HepG2 (cell line): ENCODE data around the gene CDT1. TPM values are rescaled to one million over a fixed set of nuclear protein-coding genes. Genes with fewer than 3 reads are reported as not detected.
A peak's percentile ranks its signal among the peaks of the same experiment; 100 is the strongest.

Source experiments
- ARNTL ChIP-seq: sonication (generic); formaldehyde crosslinking; IDR thresholded peaks from 2 replicates; pipeline ENCODE4 v1.4.0; 2020; ENCODE audit warnings: mild to moderate bottlenecking, missing genetic modification reagents
- ATF4 ChIP-seq, 2 experiments: fragments of 450-650 bp in 1 of 2; sonication (generic) in 1 of 2; formaldehyde crosslinking; IDR thresholded peaks; 2 replicates each; pipeline versions ENCODE4 v1.5.0 to v1.8.0; 2020 to 2022; ENCODE audit warnings: mild to moderate bottlenecking in 1 of 2, missing genetic modification reagents in 1 of 2
- GATAD1 ChIP-seq: IDR thresholded peaks from 2 replicates; pipeline ENCODE4 v1.6.1; 2016; ENCODE audit warnings: missing genetic modification reagents, missing compliant biosample characterization
- HDAC2 ChIP-seq: sonication (generic); formaldehyde crosslinking; IDR thresholded peaks from 2 replicates; pipeline ENCODE4 v1.4.0; 2020; ENCODE audit warnings: missing genetic modification reagents
- KDM1A ChIP-seq: IDR thresholded peaks from 2 replicates; pipeline ENCODE4 v1.6.1; 2016; ENCODE audit warnings: missing compliant biosample characterization
- MAFF ChIP-seq: IDR thresholded peaks from 2 replicates; pipeline ENCODE4 v1.6.1; 2011; ENCODE audit warnings: low read depth, low read length, improper control_type of control experiment
- MTA3 ChIP-seq: sonication (generic); formaldehyde crosslinking; IDR thresholded peaks from 2 replicates; pipeline ENCODE4 v1.4.0; 2020; ENCODE audit warnings: missing genetic modification reagents
- MYC ChIP-seq: sonication (generic); formaldehyde crosslinking; IDR thresholded peaks from 2 replicates; pipeline ENCODE4 v1.9.0; 2021; ENCODE audit warnings: missing genetic modification reagents, borderline replicate concordance
- NCOA1 ChIP-seq: sonication (generic); formaldehyde crosslinking; IDR thresholded peaks from 2 replicates; pipeline ENCODE4 v1.9.0; 2021; ENCODE audit warnings: missing genetic modification reagents
- PBX2 ChIP-seq: IDR thresholded peaks from 2 replicates; pipeline ENCODE4 v1.6.1; 2016; ENCODE audit warnings: control low read depth
- PCBP2 ChIP-seq: fragments of 200-400 bp; formaldehyde crosslinking; optimal IDR thresholded peaks from 2 replicates; pipeline ENCODE3; 2018; ENCODE audit warnings: low read length, low read depth; ENCODE audit not compliant: poor library complexity, severe bottlenecking
- PLSCR1 ChIP-seq: sonication (generic); formaldehyde crosslinking; IDR thresholded peaks from 2 replicates; pipeline ENCODE4 v1.5.0; 2020; ENCODE audit warnings: missing genetic modification reagents, mild to moderate bottlenecking, borderline replicate concordance
- POLR2A ChIP-seq, 2 experiments: IDR thresholded peaks; 2 replicates each; pipeline ENCODE4 v1.6.1; 2011; ENCODE audit warnings: low read depth in 2 of 2, low read length in 2 of 2, mild to moderate bottlenecking in 1 of 2, moderate library complexity in 1 of 2; ENCODE audit not compliant: insufficient read depth in 1 of 2
- RAD21 ChIP-seq: fragments of 450-650 bp; formaldehyde crosslinking; IDR thresholded peaks from 2 replicates; pipeline ENCODE4 v1.5.0; 2020; ENCODE audit warnings: mild to moderate bottlenecking
- SMAD9 ChIP-seq: sonication (generic); formaldehyde crosslinking; IDR thresholded peaks from 2 replicates; pipeline ENCODE4 v1.5.1; 2020; ENCODE audit warnings: mild to moderate bottlenecking, missing genetic modification reagents
- ZNF143 ChIP-seq: sonication (generic); formaldehyde crosslinking; IDR thresholded peaks from 2 replicates; pipeline ENCODE4 v1.4.0; 2020; ENCODE audit warnings: missing genetic modification reagents
- ZNF550 ChIP-seq: sonication (generic); formaldehyde crosslinking; IDR thresholded peaks from 2 replicates; pipeline ENCODE4 v1.4.0; 2020; ENCODE audit warnings: mild to moderate bottlenecking, missing genetic modification reagents, borderline replicate concordance
- ZNF597 ChIP-seq: sonication (generic); formaldehyde crosslinking; IDR thresholded peaks from 2 replicates; pipeline ENCODE4 v1.5.0; 2020; ENCODE audit warnings: missing genetic modification reagents
- ZNF704 ChIP-seq: sonication (generic); formaldehyde crosslinking; IDR thresholded peaks from 2 replicates; pipeline ENCODE4 v1.8.1; 2023; ENCODE audit warnings: mild to moderate bottlenecking, inconsistent platforms, moderate library complexity, missing genetic modification reagents, borderline replicate concordance
- polyA plus RNA-seq, 8 experiments: library from polyadenylated mRNA; depleted of rRNA in 3 of 8; stranded (reverse) in 7 of 8; unstranded in 1 of 8; fragments of >200 nt; fragmentation: Illumina TruSeq in 4 of 8; extraction: Trizol in 4 of 8; gene quantifications; 2 replicates each; pipeline versions ENCODE4 v1.2.1 to v1.2.3, GENCODE V29; 2011 to 2016; ENCODE audit warnings: low read depth in 4 of 8, missing spikeins in 1 of 8, mixed read lengths in 1 of 8; ENCODE audit not compliant: insufficient read depth in 1 of 8
- total RNA-seq, 5 experiments: library from RNA; depleted of rRNA; stranded (reverse); fragments of >200 nt; fragmentation: Illumina TruSeq; extraction: Trizol; gene quantifications; 2 replicates each; pipeline ENCODE4 v1.2.3, GENCODE V29; 2016; ENCODE audit warnings: low read depth in 1 of 5
- TF ChIP-seq, protein P1 (sequence below): sonication (generic); formaldehyde crosslinking; IDR thresholded peaks from 2 replicates; pipeline ENCODE4 v1.5.0; 2020; ENCODE audit warnings: mild to moderate bottlenecking, missing genetic modification reagents, borderline replicate concordance

The CDT1 gene
- total and polyA plus RNA-seq, 2 of the 13 experiments (the other 11 are each of a cell fraction or from before 2014, with no cell fraction given): 23.1 to 23.8 TPM

GRCh38 chr16:88781140-88782077, 22.2 kb upstream of the CDT1 start (continued):
- no peak for TF ChIP-seq PBX2
- TF ChIP-seq ZNF143: no peak
- no peak for TF ChIP-seq RAD21 (CRISPR knock-in tag)
- no peak for TF ChIP-seq PLSCR1 (CRISPR knock-in tag)
- TF ChIP-seq NCOA1 (CRISPR knock-in tag): no peak
- no peak for TF ChIP-seq ZNF597 (CRISPR knock-in tag)
- TF ChIP-seq ZNF704: no peak
- TF ChIP-seq MTA3: no peak
- TF ChIP-seq MAFF: 0 out of 2 replicates have a peak, but pooled peaks have one; percentile 1
- no peak for TF ChIP-seq ATF4 (CRISPR knock-in tag; IDR thresholded peaks at IDR 0.05)
- TF ChIP-seq ARNTL (CRISPR knock-in tag): no peak
- no peak for TF ChIP-seq KDM1A (CRISPR knock-in tag)
- no peak for TF ChIP-seq PCBP2
- TF ChIP-seq HDAC2 (CRISPR knock-in tag): no peak
- peak in 1 of 2 experiments; percentile 14; a peak in 1 of 4 replicates for TF ChIP-seq POLR2A (IDR thresholded peaks at IDR 0.05; ENCODE audit: insufficient read depth in 1 of 2, low read depth in 2 of 2, low read length in 2 of 2)
- no peak for TF ChIP-seq GATAD1
- TF ChIP-seq, protein P1, sequence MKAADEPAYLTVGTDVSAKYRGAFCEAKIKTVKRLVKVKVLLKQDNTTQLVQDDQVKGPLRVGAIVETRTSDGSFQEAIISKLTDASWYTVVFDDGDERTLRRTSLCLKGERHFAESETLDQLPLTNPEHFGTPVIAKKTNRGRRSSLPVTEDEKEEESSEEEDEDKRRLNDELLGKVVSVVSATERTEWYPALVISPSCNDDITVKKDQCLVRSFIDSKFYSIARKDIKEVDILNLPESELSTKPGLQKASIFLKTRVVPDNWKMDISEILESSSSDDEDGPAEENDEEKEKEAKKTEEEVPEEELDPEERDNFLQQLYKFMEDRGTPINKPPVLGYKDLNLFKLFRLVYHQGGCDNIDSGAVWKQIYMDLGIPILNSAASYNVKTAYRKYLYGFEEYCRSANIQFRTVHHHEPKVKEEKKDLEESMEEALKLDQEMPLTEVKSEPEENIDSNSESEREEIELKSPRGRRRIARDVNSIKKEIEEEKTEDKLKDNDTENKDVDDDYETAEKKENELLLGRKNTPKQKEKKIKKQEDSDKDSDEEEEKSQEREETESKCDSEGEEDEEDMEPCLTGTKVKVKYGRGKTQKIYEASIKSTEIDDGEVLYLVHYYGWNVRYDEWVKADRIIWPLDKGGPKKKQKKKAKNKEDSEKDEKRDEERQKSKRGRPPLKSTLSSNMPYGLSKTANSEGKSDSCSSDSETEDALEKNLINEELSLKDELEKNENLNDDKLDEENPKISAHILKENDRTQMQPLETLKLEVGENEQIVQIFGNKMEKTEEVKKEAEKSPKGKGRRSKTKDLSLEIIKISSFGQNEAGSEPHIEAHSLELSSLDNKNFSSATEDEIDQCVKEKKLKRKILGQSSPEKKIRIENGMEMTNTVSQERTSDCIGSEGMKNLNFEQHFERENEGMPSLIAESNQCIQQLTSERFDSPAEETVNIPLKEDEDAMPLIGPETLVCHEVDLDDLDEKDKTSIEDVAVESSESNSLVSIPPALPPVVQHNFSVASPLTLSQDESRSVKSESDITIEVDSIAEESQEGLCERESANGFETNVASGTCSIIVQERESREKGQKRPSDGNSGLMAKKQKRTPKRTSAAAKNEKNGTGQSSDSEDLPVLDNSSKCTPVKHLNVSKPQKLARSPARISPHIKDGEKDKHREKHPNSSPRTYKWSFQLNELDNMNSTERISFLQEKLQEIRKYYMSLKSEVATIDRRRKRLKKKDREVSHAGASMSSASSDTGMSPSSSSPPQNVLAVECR (CRISPR knock-in tag): no peak
- TF ChIP-seq ZNF550 (CRISPR knock-in tag): no peak
- no peak for TF ChIP-seq SMAD9 (CRISPR knock-in tag)
- no peak for TF ChIP-seq MYC
